Activated CD4-positive, alpha-beta T cell treated with anti-CD3 and anti-CD28 coated beads, Interleukin-2, Interleukin-6, amounts not matched to agents 100 ng/mL and 50 ng/mL, durations not matched to agents 16 hours and 8 hours (primary cell): ENCODE data around the gene ARHGEF39.
A peak's percentile ranks its signal among the peaks of the same experiment; 100 is the strongest.

Experiments used
- DNase-seq: peaks from one replicate; pipeline ENCODE4 v3.0.0-alpha.2; 2020

The ARHGEF39 gene, protein sequence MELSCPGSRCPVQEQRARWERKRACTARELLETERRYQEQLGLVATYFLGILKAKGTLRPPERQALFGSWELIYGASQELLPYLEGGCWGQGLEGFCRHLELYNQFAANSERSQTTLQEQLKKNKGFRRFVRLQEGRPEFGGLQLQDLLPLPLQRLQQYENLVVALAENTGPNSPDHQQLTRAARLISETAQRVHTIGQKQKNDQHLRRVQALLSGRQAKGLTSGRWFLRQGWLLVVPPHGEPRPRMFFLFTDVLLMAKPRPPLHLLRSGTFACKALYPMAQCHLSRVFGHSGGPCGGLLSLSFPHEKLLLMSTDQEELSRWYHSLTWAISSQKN

DNA sequence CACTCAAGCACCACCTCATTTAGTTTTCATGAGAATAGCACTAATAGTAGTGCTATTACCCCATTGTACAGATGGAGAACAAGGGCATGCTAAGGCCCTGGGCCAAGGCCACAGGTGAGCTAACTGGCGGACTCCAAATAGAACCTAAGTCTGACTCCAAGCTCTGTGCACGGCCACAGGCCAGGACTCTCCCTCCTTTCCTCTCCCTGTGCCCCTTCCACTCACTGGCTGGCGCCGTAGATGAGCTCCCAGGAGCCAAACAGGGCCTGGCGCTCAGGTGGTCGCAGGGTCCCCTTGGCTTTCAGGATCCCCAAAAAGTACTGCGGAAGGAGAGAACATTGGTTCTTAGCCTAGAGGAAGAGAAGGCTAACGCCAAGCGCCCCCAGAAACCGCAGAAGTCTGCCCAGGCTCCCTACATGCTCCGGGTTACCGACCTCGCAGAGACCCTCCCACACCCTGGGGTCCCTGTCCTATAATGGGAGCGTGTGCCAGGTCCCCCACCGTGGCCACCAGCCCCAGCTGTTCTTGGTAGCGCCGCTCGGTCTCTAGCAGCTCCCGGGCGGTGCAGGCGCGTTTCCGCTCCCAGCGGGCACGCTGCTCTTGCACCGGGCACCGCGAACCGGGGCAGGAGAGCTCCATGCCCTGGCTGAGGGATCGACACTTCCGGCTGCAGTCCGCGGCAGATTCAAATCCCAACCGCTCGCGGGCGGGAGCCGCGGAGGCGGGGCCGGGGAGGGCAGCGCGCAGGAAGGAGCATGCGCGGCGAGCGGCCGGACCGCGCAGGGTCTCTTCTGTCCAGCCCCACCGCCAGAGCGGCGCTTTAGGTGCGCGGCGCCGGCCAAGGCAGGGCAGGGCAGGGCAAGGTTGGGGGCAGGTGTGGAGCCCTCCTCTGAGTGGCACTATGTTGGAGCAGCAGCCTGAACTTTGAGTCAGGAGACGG is at the start of gene ARHGEF39:
Gene ARHGEF39 (minus strand): TSS at position 665 of the 940 bp plus-strand sequence. CDS start 26 bp downstream, at position 639.
- DNase-seq = peak; percentile 88

DNA sequence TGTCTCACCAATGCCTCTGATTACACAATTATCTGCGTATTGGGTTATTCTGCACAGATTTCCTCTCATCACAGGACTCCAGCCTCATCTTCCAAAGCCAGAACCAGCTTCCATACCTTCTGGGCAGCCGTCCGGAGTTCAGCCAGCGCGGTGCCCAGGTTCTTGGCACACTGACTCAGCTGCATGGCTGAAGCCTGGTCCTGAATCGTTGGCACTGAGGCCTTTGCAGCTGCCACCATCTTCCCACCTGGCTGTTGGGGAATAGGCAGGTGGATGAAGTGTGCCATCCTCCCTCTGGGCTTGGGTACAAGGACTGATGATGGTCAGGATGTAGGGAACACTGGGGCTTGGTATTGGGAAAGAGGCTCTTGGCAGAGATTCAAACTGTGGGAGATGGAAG is 49.1 kb upstream of the ARHGEF39 start:
- DNase-seq = no peak

DNA sequence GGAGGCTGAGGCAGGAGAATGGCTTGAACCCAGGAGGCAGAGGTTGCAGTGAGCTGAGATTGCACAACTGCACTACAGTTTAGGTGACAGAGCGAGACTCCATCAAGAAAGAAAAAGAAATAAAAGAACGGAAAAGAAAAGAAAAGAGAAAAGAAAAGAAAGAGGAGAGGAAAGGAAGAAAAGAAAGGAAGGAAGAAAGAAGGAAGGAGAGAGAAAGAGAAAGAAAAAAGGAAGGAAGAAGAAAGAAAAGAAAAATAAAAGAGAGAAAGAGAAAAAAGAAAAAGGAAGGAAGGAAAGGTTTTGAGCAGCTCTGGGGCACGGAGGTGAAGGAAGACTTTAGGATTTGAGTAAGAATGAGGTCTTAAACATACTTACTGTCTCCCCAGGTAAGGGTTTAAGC is 48.6 kb upstream of the ARHGEF39 start:
- no peak for DNase-seq

DNA sequence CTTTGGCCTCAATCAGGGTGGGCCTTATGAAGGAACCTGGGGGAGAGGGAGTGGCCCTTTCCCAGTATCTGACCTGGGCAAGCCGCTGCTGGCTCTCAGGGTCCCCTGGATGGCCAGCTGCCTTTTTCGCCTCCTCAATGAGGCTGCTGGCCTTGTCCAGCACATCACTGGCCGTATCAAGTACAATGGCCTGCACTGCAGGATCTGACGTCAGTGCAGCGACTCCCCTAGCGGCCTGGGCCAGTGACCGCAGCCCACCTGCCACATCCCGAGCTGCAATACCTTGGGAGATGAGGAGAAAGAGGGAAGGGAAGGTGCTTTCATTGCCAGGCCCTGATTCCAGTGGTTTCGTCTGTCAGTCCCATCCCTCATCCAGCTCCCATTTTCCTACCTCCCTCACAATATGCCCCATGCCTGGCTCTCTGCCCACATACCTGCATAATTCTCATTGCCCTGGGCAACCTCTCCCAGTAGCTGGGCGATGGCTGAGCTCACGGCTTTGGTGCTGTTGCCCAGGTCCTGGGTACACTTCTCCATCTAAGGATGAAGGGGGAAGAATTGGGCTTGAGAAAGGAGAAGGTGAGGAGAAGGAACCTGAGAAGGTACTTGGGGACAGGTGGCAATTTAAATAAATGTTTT is 47.9 kb upstream of the ARHGEF39 start:
- no peak for DNase-seq

DNA sequence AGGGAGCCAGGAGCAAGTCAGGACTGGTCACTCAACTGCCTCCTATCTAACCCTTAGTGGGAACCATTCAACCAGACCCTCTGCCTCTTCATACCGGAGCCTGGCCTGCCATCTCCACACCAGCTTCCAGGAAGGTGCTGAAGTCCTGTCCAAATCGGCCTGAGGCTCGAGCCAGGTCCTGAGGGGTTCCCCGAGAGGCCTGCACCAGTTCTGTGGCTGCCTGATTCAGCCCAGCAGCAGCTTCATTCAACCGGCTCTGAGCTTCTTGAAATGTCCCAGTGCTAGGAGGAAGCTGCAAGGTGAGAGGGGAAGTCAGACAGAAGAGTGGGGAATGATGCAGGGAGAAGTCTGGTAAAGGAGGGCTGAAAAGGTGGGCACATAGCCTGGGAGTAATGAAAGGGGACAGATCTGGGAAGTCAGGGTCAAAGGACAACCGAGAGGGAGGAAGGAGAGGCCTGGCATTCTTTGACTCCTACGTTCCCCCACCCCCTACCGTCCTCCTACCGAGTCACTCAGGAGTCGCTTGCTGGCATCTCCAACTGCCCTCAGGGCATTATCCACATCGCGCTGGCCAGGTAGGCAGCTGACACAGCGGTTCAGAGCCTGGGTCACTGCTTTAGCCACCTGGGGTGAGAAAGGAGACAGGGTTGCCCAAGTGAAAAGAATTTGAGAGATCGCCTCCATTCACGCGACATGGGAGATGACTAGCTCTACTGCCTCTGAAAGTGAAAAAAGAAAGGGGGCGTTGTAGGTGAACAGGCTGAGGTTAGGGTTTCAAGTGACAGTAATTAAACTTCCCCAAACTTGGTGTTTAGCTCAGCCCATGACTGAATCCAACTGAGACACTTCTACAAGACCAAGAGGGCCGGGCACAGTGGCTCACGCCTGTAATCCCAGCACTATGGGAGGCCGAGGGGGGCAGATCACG is 46.8 kb upstream of the ARHGEF39 start:
- no peak for DNase-seq

DNA sequence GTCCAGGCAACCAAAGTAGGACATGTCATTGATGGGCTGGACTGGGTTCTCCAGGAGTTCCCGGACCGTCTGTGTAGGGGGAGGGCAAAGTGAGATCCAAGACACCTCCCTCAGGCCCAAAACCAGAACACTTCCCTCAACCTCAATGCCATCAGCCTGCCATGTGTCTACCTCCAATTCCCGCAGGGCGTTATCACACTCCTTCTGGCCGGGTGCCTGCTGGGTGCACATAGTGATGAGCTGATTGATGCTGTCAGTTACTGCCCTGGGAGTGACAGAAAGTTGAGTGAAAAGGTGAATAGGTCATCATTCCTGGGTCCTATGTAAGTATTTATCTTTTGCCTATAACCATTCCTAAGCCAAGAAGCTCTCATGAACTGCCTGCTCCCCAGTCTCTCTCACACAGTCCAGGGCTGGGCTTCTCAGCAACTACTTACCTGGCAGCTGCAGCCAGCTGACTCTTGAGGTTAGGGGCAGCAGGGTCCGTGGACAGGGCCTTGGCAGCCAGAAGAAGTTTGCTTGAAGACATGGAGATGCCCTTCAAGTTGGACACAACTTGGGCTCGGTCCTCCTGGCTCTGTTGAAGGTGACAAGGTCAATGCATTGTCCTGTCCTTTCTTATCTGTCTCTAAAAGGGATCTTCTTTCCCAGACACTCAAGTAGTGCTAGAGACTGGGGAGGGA is 46.0 kb upstream of the ARHGEF39 start:
- DNase-seq = no peak

DNA sequence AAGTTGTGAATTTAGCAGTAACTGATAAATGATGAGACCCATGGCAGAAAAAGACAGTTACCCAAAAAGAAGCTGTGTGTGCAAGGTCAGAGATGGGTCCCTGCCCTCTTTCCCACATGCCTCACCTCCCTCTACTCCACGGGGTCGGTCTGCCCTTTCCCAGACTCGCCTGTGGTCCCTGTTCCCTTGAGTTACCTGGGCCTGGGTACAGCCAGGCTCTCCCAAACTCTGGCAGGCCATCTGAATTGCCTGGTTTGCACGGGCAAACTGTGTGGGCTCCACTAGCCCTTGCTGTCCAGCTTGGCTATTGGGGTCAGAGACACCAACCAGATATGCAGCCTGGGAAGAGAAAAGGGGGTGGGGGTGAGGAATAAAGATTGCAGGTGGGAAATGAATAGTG is 43.2 kb upstream of the ARHGEF39 start:
- no peak for DNase-seq

DNA sequence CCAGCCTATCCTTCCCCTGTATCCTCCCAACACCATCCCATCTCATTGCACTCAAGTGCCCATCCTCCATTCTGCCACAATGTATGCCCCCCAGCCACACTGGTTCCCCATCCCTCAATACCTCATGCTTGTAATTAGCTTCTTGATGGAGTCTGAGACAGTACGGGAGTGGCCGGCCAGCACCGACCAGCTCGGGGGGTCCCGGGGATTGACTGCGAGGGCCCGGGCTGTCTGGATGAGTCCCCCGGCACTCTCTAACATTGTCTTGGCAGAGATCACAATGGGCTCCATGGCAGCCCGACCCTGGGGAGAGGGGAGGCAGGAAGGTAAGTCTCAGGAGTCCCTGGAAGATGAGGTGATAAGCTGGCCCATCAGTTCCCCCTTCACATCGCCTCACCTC is 42.0 kb upstream of the ARHGEF39 start:
- no peak for DNase-seq

DNA sequence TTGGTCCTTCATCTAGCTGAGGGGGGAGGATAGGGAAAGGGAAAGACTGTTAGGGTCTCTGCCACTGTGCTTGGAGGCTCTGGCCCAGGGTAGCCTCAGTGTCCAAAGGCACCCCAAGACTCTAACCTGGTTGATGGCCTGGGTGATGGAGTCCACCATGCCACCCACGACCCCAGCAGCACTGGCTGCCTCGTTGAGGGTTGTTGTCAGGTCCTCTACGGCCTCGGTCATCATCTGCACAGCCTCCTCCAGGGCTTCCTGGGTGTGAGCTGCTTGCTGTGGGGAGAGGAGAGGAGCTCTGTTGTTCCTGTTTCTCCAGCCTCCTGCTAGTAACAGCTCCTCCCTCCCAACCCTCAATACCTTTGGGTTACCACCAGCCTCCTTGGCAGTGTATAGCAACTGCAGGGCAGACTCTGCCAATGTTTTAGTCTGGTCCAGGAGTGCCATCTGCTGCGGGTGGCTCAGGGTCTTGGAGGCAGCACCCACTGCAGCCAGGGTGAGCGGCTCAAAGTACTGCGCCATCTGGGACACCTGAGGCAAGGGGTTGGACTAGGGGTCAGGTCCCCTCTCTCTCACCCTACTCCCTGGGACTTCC is 40.9 kb upstream of the ARHGEF39 start:
- no peak for DNase-seq

DNA sequence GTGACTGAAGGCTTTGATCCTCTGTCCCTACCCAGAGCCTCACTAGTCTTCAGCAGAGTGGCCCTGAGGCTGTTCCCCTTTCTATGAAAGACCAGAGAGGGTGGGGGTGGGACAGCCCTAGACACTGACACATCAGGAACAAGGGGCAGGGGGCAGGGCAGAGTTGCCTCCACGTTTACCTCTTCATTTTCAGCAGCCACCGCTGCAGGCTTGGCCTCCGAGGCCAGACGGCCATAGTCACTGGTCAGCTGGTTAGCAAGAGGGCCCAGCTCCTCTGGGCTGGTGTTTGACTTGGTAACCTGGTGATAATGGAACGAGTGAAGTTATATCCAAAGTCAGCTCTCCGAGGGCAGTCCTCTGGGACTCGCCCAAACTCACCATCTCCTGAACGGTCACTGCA is 40.4 kb upstream of the ARHGEF39 start:
- DNase-seq = no peak

DNA sequence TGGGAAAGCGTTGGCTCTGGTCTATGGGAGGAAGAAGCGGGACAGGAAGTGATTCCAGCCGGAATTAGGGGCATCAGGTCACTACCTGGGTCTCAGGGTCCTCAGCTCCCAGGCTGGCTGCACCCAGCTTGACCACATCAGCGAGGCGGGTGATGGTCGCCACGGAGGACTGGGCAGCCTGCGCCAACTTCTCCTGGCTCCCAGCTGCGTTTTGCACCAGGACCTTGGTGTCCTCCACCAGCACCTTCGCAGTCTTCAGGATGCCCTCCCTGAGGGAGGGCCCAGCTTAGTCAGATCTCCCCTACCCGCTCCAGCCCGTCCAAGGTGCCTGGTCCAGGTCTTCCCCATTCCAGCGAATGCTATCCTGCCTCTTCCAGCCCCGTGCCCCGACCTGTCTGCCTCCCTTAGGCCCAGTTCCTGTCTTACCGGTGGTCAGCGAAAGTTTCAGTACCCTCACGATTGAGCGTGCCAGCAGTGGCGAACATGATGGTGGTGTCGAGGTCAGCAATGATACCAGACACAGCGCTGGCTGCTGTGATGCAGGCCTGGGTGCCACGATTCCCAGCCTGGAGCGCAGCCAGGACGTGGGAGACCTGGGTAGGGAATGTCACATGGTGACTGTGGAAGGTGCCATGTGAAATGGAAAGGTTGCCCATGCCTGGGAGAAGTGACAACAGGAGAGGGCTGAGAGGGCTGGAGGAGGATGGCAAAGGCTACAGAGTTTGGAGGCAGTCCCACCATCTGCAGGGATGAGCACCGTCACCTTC is 39.1 kb upstream of the ARHGEF39 start:
- no peak for DNase-seq

DNA sequence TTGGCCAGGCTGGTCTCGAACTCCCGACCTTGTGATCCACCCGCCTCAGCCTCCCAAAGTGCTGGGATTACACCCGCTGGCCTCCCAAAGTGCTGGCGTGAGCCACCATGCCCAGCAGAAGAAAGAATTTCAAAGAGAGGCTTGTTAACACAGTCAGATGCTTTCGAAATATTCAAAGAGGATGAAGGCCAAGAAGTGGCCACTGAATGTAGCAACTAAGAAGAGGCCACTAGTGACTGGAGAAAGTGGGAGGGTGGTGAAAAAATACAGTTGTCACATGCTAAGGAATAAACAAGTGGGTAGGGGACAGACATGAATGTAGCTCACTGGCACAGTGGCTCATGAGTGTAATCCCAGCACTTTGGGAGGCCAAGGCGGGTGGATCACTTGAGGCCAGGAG is 37.7 kb upstream of the ARHGEF39 start:
- DNase-seq = no peak

DNA sequence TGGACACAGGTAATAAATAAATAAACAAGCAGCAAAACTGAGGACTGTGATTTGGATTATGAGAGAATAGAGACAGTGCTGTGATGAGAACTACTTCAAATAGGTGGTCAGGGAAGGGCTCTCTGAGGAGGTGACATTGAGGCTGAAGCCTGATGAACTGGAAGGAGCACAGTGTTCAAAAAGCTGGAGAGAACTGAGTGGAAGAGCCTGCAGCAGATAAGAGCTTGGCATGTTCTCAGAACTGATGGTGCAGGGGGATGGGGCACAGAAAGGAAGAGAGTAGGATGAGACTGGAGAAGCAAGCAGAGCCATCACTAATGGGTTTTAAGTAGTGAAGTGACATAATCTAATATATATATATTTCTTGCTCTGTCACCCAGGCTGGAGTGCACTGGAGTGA is 35.9 kb upstream of the ARHGEF39 start:
- no peak for DNase-seq

DNA sequence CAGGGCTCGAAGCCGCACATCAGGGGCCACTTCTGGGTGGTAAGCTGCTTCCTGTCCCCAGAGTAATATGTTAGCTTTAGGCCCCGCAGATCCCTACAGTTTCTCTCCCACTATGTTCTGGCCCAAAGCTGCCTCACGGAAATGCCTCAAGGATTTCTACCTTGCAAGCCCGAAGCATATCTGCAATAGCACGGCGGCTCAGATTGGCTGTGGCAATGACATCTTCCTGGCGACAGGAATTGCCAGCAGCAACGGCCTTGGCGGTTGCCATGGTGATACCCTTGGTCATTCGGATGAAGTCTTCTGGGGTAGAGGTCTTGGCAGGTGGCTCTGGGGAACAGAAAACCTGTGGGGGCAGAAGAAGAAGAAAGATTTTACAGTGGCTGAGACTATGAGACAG is 35.0 kb upstream of the ARHGEF39 start:
- no peak for DNase-seq

DNA sequence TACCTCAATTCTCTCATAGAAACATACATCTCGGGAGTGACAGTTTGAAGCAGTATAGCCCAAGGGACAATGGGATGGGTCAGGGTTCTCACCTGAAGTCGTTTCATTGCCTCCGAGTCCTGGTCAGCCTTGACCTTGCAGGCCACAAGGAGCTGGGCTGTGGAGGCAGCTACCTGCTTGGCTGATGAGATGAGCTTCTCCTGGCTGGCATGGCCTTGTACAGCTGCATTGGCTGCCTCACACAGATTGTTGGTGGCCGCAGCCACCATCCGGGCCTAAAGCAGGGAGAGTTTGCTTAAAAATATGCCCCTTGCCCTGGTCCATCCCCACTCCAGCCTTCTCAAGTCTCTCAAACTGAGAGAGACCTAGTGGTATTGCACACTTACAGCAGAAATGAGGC is 33.2 kb upstream of the ARHGEF39 start:
- no peak for DNase-seq

DNA sequence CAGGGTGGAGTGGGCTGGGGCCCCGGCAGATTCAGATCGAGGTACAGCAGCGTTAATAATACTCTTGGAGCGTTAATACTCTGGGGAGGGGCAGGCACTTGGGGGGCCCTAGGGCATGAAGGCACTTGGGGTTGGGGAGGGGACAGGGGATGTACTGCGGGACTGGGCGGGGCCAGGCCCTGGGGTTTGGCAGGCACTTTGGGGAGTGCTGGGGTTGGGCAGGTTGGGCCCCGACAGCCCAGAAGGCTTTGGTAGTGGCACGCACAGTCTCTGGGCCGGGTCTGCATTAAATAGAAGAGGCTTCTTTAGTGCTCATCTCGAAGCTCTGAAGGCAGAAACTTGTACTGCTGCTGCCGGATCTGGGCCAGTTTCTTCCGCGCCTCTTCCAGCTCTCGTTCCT is 32.5 kb upstream of the ARHGEF39 start:
- DNase-seq = no peak

DNA sequence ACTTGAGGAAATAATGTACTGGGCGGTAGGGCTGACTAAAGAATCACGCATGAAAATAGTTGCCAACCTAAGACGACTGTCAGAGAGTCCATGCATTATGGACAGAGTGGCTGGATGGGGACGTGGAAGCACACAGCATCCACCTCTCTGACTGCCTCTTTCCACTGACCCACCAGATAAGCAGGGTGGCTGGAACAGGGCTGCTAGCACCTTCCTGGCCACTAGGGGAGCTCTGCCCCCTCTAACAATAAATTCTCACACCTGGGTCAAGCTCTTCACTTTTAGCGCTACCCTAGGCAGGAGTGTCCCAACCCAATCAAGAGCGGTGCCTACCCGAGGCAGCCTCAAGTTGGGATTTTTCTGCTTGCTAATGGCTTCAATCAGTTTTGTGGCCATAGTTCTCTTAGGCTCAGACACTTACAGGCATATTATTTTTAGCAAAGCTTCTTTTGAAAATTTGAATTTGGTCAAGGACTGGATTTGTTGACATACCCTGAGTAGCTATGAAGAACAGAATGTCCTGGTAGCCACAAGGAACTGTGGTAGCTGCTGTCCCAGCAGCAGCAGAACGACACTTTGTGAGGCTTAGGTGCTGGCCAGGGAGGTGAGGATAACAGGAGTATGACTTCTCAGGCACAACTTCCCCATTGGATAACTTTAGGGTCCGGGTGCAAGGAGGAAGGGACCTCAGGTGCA is 31.7 kb upstream of the ARHGEF39 start:
- peak; percentile 70 for DNase-seq

DNA sequence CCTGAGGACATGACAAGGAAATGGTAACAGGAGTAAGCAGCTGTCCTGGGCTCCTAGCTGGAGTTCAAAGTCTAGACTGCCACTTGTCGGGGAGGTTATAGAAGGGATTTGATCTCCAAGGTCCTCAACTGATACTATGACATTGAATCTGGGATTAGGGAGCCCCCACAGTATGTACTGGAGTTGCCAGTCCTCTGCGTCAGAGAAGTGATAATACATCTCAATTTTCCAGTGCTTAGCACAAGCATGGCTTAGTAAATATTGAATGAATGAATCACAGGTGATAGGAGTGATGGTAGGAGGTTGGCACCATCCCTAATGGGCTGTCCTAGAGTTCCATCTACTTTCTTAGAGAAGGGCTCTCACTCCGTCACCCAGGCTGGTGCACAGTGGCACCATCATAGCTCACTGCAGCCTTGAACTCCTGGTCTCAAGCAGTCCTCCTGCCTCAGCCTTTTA is 31.0 kb upstream of the ARHGEF39 start:
- DNase-seq = no peak

DNA sequence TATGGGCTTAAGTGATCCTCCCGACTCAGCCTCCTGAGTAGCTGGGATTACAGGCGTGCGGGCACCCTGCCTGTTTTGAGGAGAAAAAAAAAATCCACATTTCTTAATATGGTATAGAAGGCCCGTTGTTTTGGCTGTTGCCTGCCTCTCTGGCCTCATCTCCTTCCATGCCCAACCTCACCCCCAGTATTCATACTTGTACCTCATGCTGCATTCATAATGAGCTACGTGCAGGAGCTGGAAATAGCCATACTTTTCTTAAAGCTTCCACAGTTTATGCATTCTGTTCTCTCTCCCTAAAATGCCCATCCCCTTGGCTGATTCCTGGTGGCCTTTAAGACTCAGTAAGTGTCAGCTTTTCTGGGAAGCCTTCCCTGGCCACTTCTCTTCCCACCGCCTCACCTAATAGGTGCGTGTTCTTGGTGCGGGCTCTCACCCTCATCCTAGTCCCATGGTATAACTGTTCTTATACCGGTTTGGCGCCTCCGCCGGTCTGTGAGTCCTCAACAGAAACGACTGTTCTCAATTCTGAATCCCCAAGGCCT is 26.8 kb upstream of the ARHGEF39 start:
- DNase-seq = no peak

DNA sequence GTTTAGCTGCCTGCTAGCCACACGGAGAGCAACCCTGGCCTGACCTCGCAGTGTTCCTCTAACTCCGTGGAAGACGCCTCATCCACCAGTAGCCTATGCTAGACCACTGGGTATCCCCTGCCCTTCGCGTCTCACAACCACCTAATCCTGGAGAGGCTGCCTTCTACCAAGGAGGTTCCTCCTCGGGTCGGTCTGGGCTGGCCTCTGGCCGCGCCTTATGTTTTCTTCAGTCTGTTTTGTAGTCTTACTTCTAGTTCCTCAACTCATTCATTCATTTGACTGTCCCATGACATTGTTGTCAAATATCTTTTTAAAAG is 26.3 kb upstream of the ARHGEF39 start:
- no peak for DNase-seq
